GM12878 (cell line): ENCODE results near the gene CARD10. TPM values are rescaled to one million over a fixed set of nuclear protein-coding genes. Genes with fewer than 3 reads are reported as not detected.

Experiments used
- CBFB ChIP-seq: IDR thresholded peaks from 2 replicates; pipeline ENCODE4 v1.6.1; 2016; ENCODE audit warnings: antibody characterized with exemption, low read depth
- ETV6 ChIP-seq, 2 experiments: fragments of 450-650 bp in 1 of 2; IDR thresholded peaks in 1 of 2; conservative IDR thresholded peaks in 1 of 2; 2 replicates each; pipeline ENCODE4 v1.6.1; 2014; ENCODE audit warnings: antibody characterized with exemption in 1 of 2, borderline replicate concordance in 1 of 2, low read depth in 1 of 2, mild to moderate bottlenecking in 1 of 2, moderate library complexity in 1 of 2
- MEF2A ChIP-seq: IDR thresholded peaks from 2 replicates; pipeline ENCODE4 v1.6.1; 2011; ENCODE audit warnings: low read depth, mild to moderate bottlenecking, low read length, moderate library complexity; ENCODE audit not compliant: insufficient read depth
- POU2F2 ChIP-seq: IDR thresholded peaks from 3 replicates; pipeline ENCODE4 v1.6.1; 2011; ENCODE audit warnings: low read depth, mild to moderate bottlenecking, low read length, borderline replicate concordance
- RAD51 ChIP-seq: fragments of 450-650 bp; IDR thresholded peaks from 2 replicates; pipeline ENCODE4 v1.6.1; 2016; ENCODE audit warnings: moderate library complexity, mild to moderate bottlenecking, inconsistent platforms
- RELA ChIP-seq: fragments of 450-650 bp; IDR thresholded peaks from 2 replicates; pipeline ENCODE4 v1.8.0; 2014; ENCODE audit warnings: borderline replicate concordance; ENCODE audit not compliant: partially characterized antibody
- RFX5 ChIP-seq: IDR thresholded peaks from 2 replicates; pipeline ENCODE4 v1.6.1; 2011; ENCODE audit warnings: low read depth, low read length, improper control_type of control experiment
- SMAD1 ChIP-seq: fragments of 450-650 bp; IDR thresholded peaks from 2 replicates; pipeline ENCODE4 v1.6.1; 2018; ENCODE audit warnings: mild to moderate bottlenecking, low read depth; ENCODE audit not compliant: partially characterized antibody
- YY1 ChIP-seq: IDR thresholded peaks from 2 replicates; pipeline ENCODE4 v1.6.1; 2011; ENCODE audit warnings: low read depth, mild to moderate bottlenecking, low read length
- ZNF592 ChIP-seq: fragments of 450-650 bp; IDR thresholded peaks from 2 replicates; pipeline ENCODE4 v1.6.1; 2017; ENCODE audit warnings: mild to moderate bottlenecking, moderate library complexity
- ZZZ3 ChIP-seq: IDR thresholded peaks from 2 replicates; pipeline ENCODE4 v1.6.1; 2011; ENCODE audit warnings: low read depth; ENCODE audit not compliant: control insufficient read depth, insufficient read length
- polyA plus RNA-seq, 11 experiments: library from polyadenylated mRNA; depleted of rRNA in 4 of 11; unstranded in 6 of 11; stranded (reverse) in 5 of 11; fragments of >200 nt; fragmentation: Nextera tagmentation in 4 of 11; fragmentation: Illumina TruSeq in 1 of 11; extraction: Ambion mirVana in 4 of 11; extraction: Trizol in 1 of 11; gene quantifications; 1 replicate in 1 of 11; 2 replicates in 10 of 11; pipeline versions ENCODE4 v1.2.1 to v1.2.3, GENCODE V29; 2011 to 2016; ENCODE audit warnings: inconsistent platforms in 2 of 11, missing spikeins in 2 of 11, low read depth in 1 of 11
- total RNA-seq, 4 experiments: library from RNA; depleted of rRNA in 3 of 4; stranded (reverse); fragments of >200 nt in 3 of 4; fragmentation: Illumina TruSeq in 1 of 4; extraction: Trizol in 1 of 4; gene quantifications; 2 replicates each; pipeline versions ENCODE4 v1.2.1 to v1.2.3, GENCODE V29; 2013 to 2021
- TF ChIP-seq, protein P1 (sequence below): fragments of 450-650 bp; IDR thresholded peaks from 2 replicates; pipeline ENCODE4 v1.6.1; 2017; ENCODE audit warnings: mild to moderate bottlenecking, moderate library complexity
- TF ChIP-seq, protein P2 (sequence below): fragments of 450-650 bp; IDR thresholded peaks from 2 replicates; pipeline ENCODE4 v1.6.1; 2018; ENCODE audit warnings: borderline replicate concordance, mild to moderate bottlenecking; ENCODE audit not compliant: partially characterized antibody
- TF ChIP-seq, protein P3 (sequence below): IDR thresholded peaks from 2 replicates; pipeline ENCODE4 v1.6.1; 2012; ENCODE audit warnings: low read depth, low read length, improper control_type of control experiment
- TF ChIP-seq, protein P4 (sequence below): IDR thresholded peaks from 2 replicates; pipeline ENCODE4 v1.6.1; 2011; ENCODE audit warnings: low read depth, low read length, improper control_type of control experiment, borderline replicate concordance

CARD10 gene
- total and polyA plus RNA-seq, 10 of the 15 experiments (the other 5 are each of a cell fraction or from before 2014, with no cell fraction given), result 0.08 to 0.10 (median 0.10) TPM; not detected in 7

DNA sequence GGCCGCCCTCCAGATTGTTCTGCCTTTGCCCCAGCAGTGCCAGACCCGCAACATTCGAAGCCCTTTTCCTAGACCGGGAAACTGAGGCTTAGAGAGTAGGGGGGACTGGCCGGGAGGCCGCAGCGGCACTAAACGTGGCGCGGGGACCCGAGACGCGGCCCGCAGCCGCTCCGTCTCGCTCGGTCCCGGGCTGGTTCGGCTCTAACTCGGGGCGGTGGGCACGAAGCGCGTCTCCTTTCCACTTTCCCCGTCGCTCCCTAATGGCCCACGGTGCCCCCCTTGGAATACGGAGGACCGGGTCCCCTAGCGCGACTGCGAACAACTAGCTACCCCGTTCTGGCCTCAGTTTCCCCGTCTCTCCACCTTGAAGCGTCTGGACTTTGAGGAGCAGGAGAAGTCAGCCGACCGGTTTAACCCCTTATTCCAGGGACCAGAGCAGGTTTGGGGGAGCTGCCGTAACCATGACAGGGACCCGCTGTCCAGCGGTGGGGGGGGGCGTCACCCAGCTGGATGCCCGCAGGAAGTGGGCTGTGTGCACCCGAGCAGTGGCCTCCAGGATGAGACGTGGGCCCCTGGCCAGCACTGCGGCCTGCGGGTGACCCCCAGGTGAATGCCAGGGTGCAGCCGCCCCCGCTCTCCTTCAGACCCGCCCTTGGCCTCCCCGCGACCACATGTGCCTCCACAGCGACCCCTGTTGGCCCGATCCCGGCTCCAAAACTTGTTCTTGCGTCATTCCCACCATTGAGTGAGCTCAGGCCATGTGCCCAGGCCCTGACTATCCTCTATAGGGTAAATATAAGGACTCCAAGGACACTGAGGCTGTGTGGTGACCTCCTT is 42.2 kb upstream of the CARD10 start (continued):
- TF ChIP-seq, protein P1, sequence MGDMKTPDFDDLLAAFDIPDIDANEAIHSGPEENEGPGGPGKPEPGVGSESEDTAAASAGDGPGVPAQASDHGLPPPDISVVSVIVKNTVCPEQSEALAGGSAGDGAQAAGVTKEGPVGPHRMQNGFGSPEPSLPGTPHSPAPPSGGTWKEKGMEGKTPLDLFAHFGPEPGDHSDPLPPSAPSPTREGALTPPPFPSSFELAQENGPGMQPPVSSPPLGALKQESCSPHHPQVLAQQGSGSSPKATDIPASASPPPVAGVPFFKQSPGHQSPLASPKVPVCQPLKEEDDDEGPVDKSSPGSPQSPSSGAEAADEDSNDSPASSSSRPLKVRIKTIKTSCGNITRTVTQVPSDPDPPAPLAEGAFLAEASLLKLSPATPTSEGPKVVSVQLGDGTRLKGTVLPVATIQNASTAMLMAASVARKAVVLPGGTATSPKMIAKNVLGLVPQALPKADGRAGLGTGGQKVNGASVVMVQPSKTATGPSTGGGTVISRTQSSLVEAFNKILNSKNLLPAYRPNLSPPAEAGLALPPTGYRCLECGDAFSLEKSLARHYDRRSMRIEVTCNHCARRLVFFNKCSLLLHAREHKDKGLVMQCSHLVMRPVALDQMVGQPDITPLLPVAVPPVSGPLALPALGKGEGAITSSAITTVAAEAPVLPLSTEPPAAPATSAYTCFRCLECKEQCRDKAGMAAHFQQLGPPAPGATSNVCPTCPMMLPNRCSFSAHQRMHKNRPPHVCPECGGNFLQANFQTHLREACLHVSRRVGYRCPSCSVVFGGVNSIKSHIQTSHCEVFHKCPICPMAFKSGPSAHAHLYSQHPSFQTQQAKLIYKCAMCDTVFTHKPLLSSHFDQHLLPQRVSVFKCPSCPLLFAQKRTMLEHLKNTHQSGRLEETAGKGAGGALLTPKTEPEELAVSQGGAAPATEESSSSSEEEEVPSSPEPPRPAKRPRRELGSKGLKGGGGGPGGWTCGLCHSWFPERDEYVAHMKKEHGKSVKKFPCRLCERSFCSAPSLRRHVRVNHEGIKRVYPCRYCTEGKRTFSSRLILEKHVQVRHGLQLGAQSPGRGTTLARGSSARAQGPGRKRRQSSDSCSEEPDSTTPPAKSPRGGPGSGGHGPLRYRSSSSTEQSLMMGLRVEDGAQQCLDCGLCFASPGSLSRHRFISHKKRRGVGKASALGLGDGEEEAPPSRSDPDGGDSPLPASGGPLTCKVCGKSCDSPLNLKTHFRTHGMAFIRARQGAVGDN, result no peak
- TF ChIP-seq, protein P2, sequence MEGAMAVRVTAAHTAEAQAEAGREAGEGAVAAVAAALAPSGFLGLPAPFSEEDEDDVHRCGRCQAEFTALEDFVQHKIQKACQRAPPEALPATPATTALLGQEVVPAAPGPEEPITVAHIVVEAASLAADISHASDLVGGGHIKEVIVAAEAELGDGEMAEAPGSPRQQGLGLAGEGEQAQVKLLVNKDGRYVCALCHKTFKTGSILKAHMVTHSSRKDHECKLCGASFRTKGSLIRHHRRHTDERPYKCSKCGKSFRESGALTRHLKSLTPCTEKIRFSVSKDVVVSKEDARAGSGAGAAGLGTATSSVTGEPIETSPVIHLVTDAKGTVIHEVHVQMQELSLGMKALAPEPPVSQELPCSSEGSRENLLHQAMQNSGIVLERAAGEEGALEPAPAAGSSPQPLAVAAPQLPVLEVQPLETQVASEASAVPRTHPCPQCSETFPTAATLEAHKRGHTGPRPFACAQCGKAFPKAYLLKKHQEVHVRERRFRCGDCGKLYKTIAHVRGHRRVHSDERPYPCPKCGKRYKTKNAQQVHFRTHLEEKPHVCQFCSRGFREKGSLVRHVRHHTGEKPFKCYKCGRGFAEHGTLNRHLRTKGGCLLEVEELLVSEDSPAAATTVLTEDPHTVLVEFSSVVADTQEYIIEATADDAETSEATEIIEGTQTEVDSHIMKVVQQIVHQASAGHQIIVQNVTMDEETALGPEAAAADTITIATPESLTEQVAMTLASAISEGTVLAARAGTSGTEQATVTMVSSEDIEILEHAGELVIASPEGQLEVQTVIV, result no peak
- TF ChIP-seq MEF2A (no peak), RELA (no peak), RFX5 (no peak), ZNF592 (no peak), SMAD1 (no peak), ZZZ3 (no peak), YY1 (0 out of 2 replicates have a peak, but pooled peaks have one; percentile 44), POU2F2 (no peak), ETV6 (conservative IDR thresholded peaks at IDR 0.05 in 1 of 2, IDR thresholded peaks at IDR 0.05 in 1 of 2; ENCODE audit: borderline replicate concordance in 1 of 2, low read depth in 1 of 2) (no peak), CBFB (peak; percentile 21; the same call in 1 of the 2 replicates), RAD51 (no peak)
- TF ChIP-seq, protein P3, sequence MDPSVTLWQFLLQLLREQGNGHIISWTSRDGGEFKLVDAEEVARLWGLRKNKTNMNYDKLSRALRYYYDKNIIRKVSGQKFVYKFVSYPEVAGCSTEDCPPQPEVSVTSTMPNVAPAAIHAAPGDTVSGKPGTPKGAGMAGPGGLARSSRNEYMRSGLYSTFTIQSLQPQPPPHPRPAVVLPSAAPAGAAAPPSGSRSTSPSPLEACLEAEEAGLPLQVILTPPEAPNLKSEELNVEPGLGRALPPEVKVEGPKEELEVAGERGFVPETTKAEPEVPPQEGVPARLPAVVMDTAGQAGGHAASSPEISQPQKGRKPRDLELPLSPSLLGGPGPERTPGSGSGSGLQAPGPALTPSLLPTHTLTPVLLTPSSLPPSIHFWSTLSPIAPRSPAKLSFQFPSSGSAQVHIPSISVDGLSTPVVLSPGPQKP, result no peak
- TF ChIP-seq, protein P4, sequence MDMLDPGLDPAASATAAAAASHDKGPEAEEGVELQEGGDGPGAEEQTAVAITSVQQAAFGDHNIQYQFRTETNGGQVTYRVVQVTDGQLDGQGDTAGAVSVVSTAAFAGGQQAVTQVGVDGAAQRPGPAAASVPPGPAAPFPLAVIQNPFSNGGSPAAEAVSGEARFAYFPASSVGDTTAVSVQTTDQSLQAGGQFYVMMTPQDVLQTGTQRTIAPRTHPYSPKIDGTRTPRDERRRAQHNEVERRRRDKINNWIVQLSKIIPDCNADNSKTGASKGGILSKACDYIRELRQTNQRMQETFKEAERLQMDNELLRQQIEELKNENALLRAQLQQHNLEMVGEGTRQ, result no peak
